Left ventricle myocardium inferior (tissue), 1 donor: Measurements from ENCODE around the gene SSH3. TPM values are rescaled to one million over a fixed set of nuclear protein-coding genes. Genes with fewer than 3 reads are reported as not detected.

Experiments used
- DNase-seq: peaks from one replicate; pipeline ENCODE4 v3.0.0-alpha.2; 2020
- H3K27ac ChIP-seq: fragments of 200-600 bp; replicated peaks from 2 replicates; pipeline ENCODE4 v1.8.0; 2021
- H3K27me3 ChIP-seq: fragments of 200-600 bp; 2 replicates; pipeline ENCODE4 v1.8.0; 2021; ENCODE audit warnings: low read depth
- H3K36me3 ChIP-seq: fragments of 200-600 bp; 2 replicates; pipeline ENCODE4 v1.8.0; 2021
- H3K4me1 ChIP-seq: fragments of 200-600 bp; 2 replicates; pipeline ENCODE4 v1.8.0; 2021
- H3K4me3 ChIP-seq: fragments of 200-600 bp; 2 replicates; pipeline ENCODE4 v1.8.0; 2021; ENCODE audit warnings: mild to moderate bottlenecking, moderate library complexity
- H3K9me3 ChIP-seq: fragments of 200-600 bp; replicated peaks from 2 replicates; pipeline ENCODE4 v1.8.0; 2021
- CTCF ChIP-seq: fragments of 200-600 bp; IDR thresholded peaks from 2 replicates; pipeline ENCODE4 v1.8.0; 2021; ENCODE audit warnings: antibody characterized with exemption, mild to moderate bottlenecking, borderline replicate concordance
- intact Hi-C: fragments of 100-400 bp; cut with micrococcal nuclease; formaldehyde crosslinking; loops from one replicate; pipeline ENCODE4 v1.11.0; 2022
- total RNA-seq: library from RNA; stranded (reverse); fragmentation: NEBNext Ultra II Directional; extraction: Animal tissue kit (Norgen Biotek cat#: 25700); gene quantifications from one replicate; pipeline ENCODE4 v1.2.1, GENCODE V29; 2021
- donor health status: DM: no; HTN: yes; CAD: no; lungs with severe emphysema.

The SSH3 gene
- total RNA-seq, 1 donor from 2014 or later: 14.9 TPM

DNA sequence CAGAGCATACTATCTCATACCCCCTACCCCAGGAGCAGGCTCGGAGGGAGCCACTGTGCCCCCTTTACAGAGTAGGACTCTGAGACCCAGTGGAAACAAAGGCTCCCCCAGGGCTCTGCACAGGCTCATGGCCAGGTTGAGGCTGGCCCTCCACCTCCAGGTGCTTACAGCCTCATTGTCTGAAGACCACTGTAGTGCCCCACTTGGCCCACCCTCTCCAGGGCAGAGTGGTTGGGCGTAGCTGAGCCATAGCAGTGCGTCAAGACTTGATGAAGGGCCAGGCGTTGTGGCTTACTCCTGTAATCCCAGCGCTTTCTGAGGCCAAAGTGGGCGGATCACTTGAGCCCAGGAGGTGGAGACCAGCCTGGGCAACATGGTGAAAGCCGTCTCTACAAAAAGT lies 12.5 kb upstream of the SSH3 start:
- peaks cover 54% of the 10 kb centered on the region for H3K36me3 ChIP-seq
- peaks cover 6% of the 10 kb centered on the region for H3K9me3 ChIP-seq
- no peak for TF ChIP-seq CTCF
- no peaks in the 10 kb centered on the region for H3K27me3 ChIP-seq
- H3K27ac ChIP-seq: peak overlapping the region; percentile 95
- intact Hi-C loops: no loop called here
- DNase-seq: peak; percentile 36
- peaks cover 50% of the 10 kb centered on the region for H3K4me1 ChIP-seq
- H3K4me3 ChIP-seq: peak overlapping the region; percentile 90

- H3K4me3 ChIP-seq: no peak overlapping the region
- H3K36me3 ChIP-seq: peaks cover 54% of the 10 kb centered on the region
- peaks cover 43% of the 10 kb centered on the region for H3K4me1 ChIP-seq
- intact Hi-C loops: no loop called here
- peaks cover 10% of the 10 kb centered on the region for H3K9me3 ChIP-seq
- TF ChIP-seq CTCF: no peak
- DNase-seq: peak; percentile 15
- no peak overlapping the region for H3K27ac ChIP-seq
- H3K27me3 ChIP-seq: no peaks in the 10 kb centered on the region
Observed at GRCh38 chr11:67291481-67292381, 11.6 kb upstream of the SSH3 start.

DNA sequence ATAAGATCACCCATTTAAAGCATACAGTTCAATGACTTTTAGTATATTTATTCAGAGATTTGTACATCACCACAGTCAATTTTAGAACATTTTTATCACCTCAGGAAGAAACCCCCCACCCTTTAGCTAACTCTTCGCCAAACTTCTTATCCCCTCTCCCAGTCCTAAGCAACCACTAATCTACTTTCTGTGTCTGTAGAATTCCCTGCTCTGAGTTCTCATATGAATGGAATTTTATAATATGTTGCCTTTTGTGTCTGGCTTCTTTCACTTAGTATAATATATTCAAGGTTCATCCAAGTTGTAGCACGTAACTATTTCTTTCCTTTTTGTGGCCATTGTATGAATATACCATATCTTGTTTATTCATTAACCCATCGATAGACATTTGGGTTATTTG lies 10.7 kb upstream of the SSH3 start:
- TF ChIP-seq CTCF: no peak
- H3K4me3 ChIP-seq: no peak overlapping the region
- no peak overlapping the region for H3K27ac ChIP-seq
- H3K27me3 ChIP-seq: no peaks in the 10 kb centered on the region
- peaks cover 10% of the 10 kb centered on the region for H3K9me3 ChIP-seq
- intact Hi-C loops: no loop called here
- peaks cover 59% of the 10 kb centered on the region for H3K36me3 ChIP-seq
- peaks cover 34% of the 10 kb centered on the region for H3K4me1 ChIP-seq
- no peak for DNase-seq

GRCh38 chr11:67293090-67293489 lies 10.2 kb upstream of the SSH3 start:
- H3K27me3 ChIP-seq: no peaks in the 10 kb centered on the region
- H3K9me3 ChIP-seq: peaks cover 10% of the 10 kb centered on the region
- no peak for TF ChIP-seq CTCF
- H3K36me3 ChIP-seq: peaks cover 59% of the 10 kb centered on the region
- intact Hi-C loops: no loop called here
- no peak for DNase-seq
- H3K4me1 ChIP-seq: peaks cover 29% of the 10 kb centered on the region
- H3K27ac ChIP-seq: no peak overlapping the region
- H3K4me3 ChIP-seq: no peak overlapping the region

- DNase-seq: no peak
- Histone ChIP-seq H3K4me1 (peaks cover 5% of the 10 kb centered on the region), H3K27ac (no peak overlapping the region), H3K27me3 (no peaks in the 10 kb centered on the region), H3K36me3 (peaks cover 78% of the 10 kb centered on the region), H3K9me3 (peaks cover 10% of the 10 kb centered on the region), H3K4me3 (no peak overlapping the region)
- no peak for TF ChIP-seq CTCF
- intact Hi-C loops: no loop called here
Observed at GRCh38 chr11:67295846-67296245, 7.5 kb upstream of the SSH3 start.
